GM12892 (cell line): ENCODE results near the gene TMEM121.

Source experiments
- POLR2A ChIP-seq: IDR thresholded peaks from 2 replicates; pipeline ENCODE4 v1.6.1; 2011; ENCODE audit warnings: low read depth, low read length, control low read depth
- POLR2AphosphoS5 ChIP-seq: IDR thresholded peaks from 2 replicates; pipeline ENCODE4 v1.6.1; 2011; ENCODE audit warnings: low read depth, low read length, control low read depth
- TAF1 ChIP-seq: IDR thresholded peaks from 2 replicates; pipeline ENCODE4 v1.6.1; 2011; ENCODE audit warnings: low read depth, mild to moderate bottlenecking, control low read depth, low read length, borderline replicate concordance

- TF ChIP-seq POLR2A: no peak
- no peak for TF ChIP-seq POLR2AphosphoS5
- TF ChIP-seq TAF1: no peak
These were observed 23.7 kb upstream of the TMEM121 start for GRCh38 chr14:105502446-105503295.
